GM18505 (cell line): Measurements from ENCODE around the gene PSMD1.

ENCODE experiments used
- ATAC-seq: cut with Tn5 transposase; IDR thresholded peaks from one replicate; pipeline ENCODE4 v1.9.1; 2021; ENCODE audit not compliant: unreplicated experiment
- POLR2A ChIP-seq: IDR thresholded peaks from 4 replicates; pipeline ENCODE4 v1.6.1; 2011; ENCODE audit warnings: borderline replicate concordance; ENCODE audit not compliant: insufficient read depth, insufficient read length; ENCODE audit errors: extremely low read depth

PSMD1 gene

DNA sequence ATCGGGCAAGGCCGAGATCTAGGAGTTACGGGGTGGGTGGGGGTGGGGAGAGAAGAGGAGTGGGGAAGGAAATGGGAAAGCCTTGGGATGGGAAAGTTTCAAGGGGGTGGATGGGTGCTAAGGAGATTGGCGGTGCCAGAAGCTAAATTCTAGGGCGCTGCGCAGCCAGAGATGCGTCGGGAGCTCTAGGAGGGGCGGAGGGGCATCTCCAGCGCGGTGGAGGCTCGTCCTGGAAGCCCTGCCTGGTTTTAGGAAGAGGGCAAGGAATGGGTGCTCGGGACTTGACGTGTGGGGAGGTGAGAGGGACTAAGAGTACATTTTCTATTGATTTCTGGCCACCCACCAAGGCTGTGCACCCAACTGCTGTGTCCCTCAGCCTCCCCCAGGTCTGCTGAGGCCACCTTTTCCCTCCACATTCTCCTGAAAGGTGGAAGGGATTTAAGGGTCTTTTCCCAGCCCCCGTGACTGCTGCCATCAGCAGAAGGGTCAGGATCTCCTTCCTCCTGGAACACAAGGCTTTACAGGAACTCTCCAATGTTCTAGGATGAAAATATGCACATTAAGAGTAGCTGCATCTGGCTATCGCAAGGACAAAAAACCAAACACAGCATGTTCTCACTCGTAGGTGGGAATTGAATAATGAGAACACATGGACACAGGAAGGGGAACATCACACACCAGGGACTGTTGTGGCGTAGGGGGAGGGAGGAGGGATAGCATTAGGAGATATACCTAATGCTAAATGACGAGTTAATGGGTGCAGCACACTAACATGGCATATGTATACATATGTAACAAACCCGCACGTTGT is 18.0 kb upstream of the PSMD1 start:
- no peak for TF ChIP-seq POLR2A
- ATAC-seq = no peak

DNA sequence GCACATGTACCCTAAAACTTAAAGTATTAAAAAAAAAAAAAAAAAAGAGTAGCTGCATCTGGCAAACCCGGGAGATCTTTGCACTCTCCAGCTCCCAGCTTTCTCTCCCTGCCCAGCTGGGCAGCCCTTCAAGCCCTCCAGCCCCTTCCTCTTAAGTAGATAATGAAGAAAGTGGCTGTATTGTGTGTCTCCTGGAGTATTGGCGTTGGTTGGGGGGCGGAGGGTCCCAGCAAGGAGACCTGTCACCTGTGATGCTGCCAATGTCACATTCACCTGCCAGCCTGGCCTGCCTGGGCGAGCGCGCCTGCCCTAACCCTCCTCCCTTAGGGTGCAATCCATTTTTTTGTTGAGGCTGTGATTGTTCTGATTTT is 17.4 kb upstream of the PSMD1 start:
- ATAC-seq = no peak

DNA sequence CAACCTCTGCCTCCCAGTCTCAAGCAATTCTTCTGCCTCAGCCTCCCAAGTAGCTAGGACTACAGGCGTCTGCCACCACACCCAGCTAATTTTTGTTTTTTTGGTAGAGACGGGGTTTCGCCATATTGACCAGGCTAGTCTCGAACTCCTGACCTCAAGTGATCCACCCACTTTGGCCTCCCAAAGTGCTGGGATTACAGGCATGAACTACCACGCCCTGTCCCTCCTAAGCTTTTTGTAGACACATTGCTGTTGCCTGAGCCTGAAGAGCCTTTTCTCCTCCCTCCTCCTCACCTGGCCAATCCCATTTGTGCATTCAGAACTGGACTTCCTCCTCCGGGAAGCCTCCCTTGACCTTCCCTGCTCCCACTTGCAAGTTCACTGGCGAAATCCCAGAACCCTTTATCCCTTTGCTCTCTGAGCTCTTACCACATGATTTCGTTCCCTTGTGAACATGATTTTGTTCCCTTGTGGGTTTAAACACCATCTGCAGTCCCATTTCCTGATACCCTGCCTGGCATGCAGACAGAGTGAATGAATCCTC is 16.8 kb upstream of the PSMD1 start:
- TF ChIP-seq POLR2A = no peak
- no peak for ATAC-seq

More for the DNA sequence above, 17.4 kb upstream of the PSMD1 start:
- no peak for TF ChIP-seq POLR2A

DNA sequence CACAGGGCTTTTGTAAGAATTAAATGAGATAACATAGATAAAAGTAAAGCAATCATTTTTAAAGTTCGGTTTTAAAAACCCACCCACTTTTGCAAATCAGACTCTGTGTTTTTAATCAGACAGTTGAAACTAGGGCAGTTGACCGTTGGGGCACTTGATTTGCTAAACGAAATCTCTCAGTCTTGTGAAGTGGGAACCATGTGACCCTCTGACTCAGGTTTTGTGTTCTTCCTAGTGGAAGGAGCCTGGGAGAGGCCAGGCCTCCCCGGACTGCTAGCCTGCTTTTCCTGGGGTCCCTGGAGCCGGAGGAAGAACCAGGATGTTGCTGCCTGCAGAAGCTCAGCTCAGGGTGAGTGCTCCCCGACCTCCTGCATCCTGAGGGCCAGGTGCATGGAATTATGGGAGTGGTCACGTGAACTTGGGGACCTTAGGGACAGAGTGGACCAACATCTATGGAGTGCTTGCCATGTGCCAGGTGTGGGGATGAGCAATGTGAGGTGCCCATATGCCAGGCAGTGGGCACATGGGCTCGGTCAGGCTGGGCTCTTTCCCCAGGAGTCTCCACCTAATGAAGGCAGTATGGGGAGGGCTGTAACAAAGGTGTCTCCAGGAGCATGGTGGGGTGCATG is 15.5 kb upstream of the PSMD1 start:
- no peak for TF ChIP-seq POLR2A
- ATAC-seq = no peak

DNA sequence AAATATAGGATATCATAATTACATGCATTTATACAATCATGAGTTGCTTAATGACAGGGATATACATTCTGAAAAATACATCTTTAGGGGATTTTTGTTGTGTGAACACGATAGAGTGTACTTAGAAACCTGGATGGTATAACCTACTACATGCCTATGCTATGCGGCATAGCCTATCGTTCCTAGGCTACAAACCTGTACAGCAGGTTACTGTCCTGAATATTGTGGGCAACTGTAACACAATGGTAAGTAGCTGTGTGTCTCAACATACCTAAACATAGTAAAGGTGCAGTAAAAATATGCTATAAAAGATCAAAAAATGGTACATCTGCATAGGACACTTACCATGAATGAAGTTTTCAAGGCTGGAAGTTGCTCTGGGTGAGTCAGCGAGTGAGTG is 12.9 kb upstream of the PSMD1 start:
- no peak for ATAC-seq

DNA sequence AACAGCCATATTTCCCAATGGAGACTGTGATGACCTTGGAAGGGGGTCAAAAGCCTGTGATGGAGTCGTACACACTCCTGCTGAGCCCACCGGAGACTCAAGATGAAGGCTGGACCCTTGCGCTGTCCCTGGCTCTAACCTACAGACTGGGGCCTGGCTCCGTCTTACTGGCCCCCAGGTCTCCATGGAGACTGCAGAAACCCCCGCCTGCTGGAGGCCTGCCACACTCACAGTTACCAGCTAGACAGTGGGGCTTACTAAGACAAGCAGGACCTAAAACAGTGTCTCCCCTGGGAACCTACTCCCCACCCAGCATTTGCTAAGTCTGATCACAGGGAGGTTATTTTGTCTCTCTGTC is 9.8 kb upstream of the PSMD1 start:
- no peak for TF ChIP-seq POLR2A
- no peak for ATAC-seq

More for the DNA sequence above, 12.9 kb upstream of the PSMD1 start:
- no peak for TF ChIP-seq POLR2A

DNA sequence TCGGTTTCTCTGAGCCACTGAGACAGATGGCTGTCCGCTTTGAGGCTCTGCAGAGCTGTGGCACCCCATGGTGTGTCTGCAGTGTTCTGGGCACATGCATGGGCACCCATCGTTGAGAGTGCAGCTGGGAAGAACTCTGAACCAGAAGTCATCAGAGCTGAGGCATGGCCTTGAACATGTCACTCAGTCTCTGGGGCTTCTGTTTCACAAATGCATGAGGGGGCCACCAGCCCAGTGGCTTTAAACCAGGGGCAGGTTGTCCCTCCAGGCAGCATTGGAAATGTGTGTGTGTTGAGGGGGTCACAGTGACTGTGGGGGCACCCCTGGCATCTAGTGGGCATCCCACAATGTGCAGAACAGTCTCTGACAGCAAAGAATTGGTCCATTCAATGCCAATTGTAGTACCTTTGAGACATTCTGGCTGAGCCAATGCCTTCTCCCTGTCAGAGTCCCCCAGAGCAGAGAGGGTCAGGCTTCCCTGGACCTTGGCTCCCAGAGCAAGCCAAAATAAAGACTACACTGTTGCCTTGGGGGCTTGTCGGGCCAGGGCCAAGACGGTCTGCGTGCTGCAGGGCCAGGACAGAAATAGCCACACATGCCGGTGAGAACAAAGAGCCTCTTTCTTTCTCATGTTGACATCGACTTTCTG is 9.3 kb upstream of the PSMD1 start:
- TF ChIP-seq POLR2A = no peak
- ATAC-seq = no peak

DNA sequence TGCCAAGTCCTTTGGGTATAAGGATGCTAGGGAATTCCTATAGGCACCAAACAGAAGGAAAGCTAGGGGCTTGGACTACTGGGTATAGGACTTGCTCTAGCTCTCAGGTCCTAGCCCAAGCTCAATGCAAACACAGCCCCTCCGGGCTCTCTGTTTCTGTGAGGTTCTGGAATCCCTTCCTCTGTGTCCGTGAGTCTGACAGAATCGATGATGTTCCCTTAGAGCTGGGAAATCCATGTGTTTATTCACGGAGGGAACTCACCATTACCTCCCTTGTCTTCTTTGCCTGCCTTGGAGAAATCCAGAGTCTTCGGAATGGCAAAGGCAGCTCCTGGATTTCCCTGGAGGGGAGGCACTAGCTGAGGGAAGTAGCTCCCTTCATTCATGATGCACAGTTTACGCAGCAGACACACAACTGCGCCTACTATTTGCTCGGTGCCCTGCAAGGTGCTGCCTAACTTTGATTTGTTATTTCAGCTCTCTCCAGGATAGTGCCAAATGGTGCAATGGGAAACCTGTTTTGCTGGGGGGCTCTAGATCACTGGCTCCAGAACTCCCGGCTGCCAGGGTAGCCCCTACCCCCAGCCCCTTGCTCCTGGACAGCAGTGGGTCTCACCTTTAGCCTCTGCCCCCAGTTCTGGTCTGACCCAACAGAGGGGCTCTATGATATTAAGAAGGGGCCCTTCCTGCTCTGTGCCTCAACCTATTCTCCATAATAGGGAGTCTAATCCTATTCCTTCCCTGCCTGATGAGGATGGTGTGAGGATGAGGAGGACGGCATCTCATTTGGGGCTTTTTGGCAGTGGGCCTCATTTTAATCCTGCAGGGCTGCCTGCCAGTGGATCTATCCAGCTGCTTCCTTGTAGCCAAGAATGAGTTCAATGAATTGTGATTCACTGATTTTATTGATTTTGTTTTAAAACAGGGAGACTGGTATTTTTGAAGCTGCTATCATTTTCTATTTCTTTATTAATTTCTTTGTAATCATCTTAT is 8.4 kb upstream of the PSMD1 start:
- no peak for TF ChIP-seq POLR2A
- no peak for ATAC-seq

DNA sequence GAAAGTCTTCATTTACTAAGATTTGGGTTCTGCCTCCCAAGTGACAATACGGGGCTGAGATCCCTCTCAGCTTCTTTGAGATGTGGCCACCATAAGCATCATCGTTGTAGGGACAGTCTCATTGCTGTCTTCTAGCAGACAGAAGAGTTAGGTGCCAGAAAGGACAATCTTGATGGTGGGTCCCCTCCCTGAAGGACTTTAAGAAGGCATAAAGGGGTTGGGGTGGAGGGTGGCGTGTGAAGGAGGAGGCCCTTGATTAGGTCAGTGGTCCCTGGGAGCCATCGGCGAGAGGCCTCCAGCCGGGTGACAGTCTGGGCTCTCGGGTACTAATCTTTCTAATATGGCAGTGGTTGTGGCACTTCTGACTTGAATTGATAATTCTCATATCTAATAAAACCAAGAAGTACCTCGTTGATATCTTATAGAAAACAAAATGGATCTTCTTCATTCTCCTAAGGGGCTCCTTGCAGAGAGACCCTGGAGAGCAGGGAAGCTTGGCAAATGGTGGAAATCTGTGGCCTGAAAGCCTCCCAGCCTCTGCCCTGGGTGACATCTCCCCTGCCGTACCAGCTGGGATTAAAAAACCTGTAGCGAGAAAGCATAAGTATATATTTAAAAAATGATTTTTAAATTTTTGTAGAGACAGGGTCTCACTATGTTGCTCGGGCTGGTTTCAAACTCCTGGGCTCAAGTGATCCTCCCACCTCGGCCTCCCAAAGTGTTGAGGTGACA is 7.2 kb upstream of the PSMD1 start:
- no peak for ATAC-seq
- no peak for TF ChIP-seq POLR2A

DNA sequence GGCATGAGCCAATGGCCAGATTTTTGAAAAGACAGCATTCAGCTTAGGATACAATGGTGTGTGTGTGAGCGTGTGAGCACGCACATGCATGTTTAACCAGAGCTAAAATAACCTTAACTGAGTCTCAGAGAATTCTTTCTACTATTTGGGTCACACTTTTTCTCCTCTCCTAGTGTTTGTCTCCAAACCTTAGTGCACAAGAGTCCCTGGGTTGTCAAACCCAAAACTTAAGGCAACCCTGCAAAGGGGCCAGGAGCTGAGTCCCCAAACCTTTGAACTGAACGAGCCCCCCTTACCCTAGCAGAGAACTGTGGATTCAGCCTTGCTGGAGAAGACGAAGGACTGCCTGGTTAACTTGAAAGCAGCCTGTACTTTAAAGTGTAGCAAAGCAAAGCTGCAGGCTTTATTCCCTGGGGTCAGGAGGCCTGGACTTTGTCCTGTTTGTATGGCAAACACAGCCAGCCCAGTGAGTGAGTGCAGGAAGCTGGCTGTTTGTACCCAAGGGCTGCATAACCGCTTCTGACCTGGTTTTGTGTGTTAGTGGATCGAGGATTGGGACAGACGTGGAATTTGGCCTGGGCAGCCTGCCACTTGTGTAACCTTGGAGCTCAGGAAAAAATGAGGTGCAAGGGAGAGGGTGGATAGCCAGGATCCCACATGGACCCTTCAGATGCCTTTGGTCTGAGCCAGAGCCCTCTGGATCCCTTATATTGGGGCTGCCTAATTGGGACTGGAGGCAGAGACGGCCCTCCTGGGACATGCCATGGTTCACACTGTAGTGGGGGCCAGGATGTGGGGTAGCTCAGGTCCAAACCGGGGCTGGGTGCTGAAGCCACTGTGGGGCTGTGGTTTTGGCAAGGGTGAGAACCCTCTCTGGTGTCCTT is 6.4 kb upstream of the PSMD1 start:
- no peak for TF ChIP-seq POLR2A
- no peak for ATAC-seq

DNA sequence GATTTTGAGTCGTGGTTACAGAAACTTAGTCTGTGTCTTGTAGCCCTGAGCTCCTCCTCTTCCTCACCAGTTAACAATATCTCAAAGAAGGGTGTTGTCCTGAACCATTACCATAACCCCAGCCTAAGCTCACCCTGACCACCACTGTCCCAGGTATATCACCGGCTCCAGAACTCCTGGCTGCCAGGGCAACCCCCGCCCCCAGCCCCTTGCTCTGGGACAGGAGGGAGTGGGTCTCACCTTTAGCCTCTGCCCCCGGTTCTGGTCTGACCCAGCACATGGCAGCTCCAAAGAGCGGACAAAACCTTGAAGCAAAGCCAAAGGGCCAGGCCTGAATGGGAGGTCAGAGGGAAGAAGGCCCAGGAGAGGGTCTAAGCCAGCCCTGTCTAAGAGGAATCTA is 5.6 kb upstream of the PSMD1 start:
- TF ChIP-seq POLR2A = no peak
- no peak for ATAC-seq
